H1 (cell line): ENCODE measurements around the gene MTIF3. TPM values are rescaled to one million over a fixed set of nuclear protein-coding genes. Genes with fewer than 3 reads are reported as not detected.

Source experiments
- CTCF ChIA-PET: fragments of 300-600 bp; sonication (Branson Sonifier 250); formaldehyde crosslinking; loops from one replicate; lab custom pipeline; 2021; ENCODE audit not compliant: partially characterized antibody; lab: Charles Lee
- POLR2A ChIA-PET: fragments of 300-600 bp; sonication (Branson Sonifier 250); formaldehyde crosslinking; loops from one replicate; lab custom pipeline; 2021; ENCODE audit warnings: inconsistent platforms; ENCODE audit not compliant: partially characterized antibody; lab: Charles Lee
- DNase-seq, 2 experiments: peaks; one replicate each; pipeline versions ENCODE4 v3.0.0 to v3.0.0-alpha.2; 2010 to 2022; ENCODE audit warnings: low spot score in 2 of 2, low read depth in 1 of 2, mixed read lengths in 1 of 2
- FAIRE-seq: peaks from 2 replicates; lab custom pipeline; 2011; peaks lifted over from hg19 to GRCh38; lab: Jason Lieb, UNC
- H2AFZ ChIP-seq: 2 replicates; pipeline ENCODE4 v1.8.1; 2012; ENCODE audit warnings: low read length, inconsistent platforms
- H2AK5ac ChIP-seq: 2 replicates; pipeline ENCODE4 v1.6.1; 2013; ENCODE audit warnings: low read depth, low read length
- H2BK120ac ChIP-seq: replicated peaks from 2 replicates; pipeline ENCODE3; 2013; ENCODE audit warnings: low read depth, low read length, inconsistent platforms
- H2BK12ac ChIP-seq: 2 replicates; pipeline ENCODE4 v1.6.1; 2013; ENCODE audit warnings: low read depth, low read length
- H2BK15ac ChIP-seq: 2 replicates; pipeline ENCODE4 v1.6.1; 2013; ENCODE audit warnings: low read length
- H2BK20ac ChIP-seq: 2 replicates; pipeline ENCODE4 v1.6.1; 2013; ENCODE audit warnings: low read length
- H2BK5ac ChIP-seq: 2 replicates; pipeline ENCODE4 v1.6.1; 2013; ENCODE audit warnings: low read depth, low read length
- H3K14ac ChIP-seq: 2 replicates; pipeline ENCODE4 v1.6.1; 2013; ENCODE audit warnings: inconsistent platforms; ENCODE audit not compliant: insufficient read length
- H3K18ac ChIP-seq: 2 replicates; pipeline ENCODE4 v1.6.1; 2013; ENCODE audit warnings: low read length; ENCODE audit errors: extremely low read depth
- H3K23ac ChIP-seq: 2 replicates; pipeline ENCODE4 v1.6.1; 2013; ENCODE audit warnings: inconsistent platforms; ENCODE audit not compliant: insufficient read length
- H3K23me2 ChIP-seq: 2 replicates; pipeline ENCODE4 v1.6.1; 2013; ENCODE audit warnings: low read depth, low read length
- H3K27ac ChIP-seq: 2 replicates; pipeline ENCODE4 v1.6.1; 2011; ENCODE audit warnings: low read depth, low read length, inconsistent platforms
- H3K27me3 ChIP-seq, 4 experiments: replicated peaks in 1 of 4; 1 replicate in 1 of 4; 2 replicates in 3 of 4; pipeline versions ENCODE4 v1.6.1 to v1.8.1; 2011 to 2013; ENCODE audit warnings: low read length in 3 of 4, mild to moderate bottlenecking in 3 of 4, inconsistent platforms in 2 of 4, mixed read lengths in 2 of 4, moderate library complexity in 1 of 4; ENCODE audit not compliant: control insufficient read depth in 3 of 4, insufficient read depth in 3 of 4; ENCODE audit errors: extremely low read depth in 1 of 4
- H3K36me3 ChIP-seq, 4 experiments: 2 replicates each; pipeline versions ENCODE4 v1.6.1 to v1.8.1; 2011 to 2013; ENCODE audit warnings: mild to moderate bottlenecking in 4 of 4, low read length in 3 of 4, moderate library complexity in 2 of 4, control low read depth in 1 of 4, inconsistent platforms in 1 of 4; ENCODE audit not compliant: insufficient read depth in 4 of 4, control insufficient read depth in 2 of 4
- H3K4ac ChIP-seq: replicated peaks from 2 replicates; pipeline ENCODE3; 2013; ENCODE audit warnings: low read length, low read depth, mixed read lengths, inconsistent platforms; ENCODE audit not compliant: insufficient read length
- H3K4me1 ChIP-seq, 4 experiments: replicated peaks in 1 of 4; 1 replicate in 1 of 4; 2 replicates in 3 of 4; pipeline versions ENCODE4 v1.6.1 to v1.8.1; 2011 to 2013; ENCODE audit warnings: low read length in 3 of 4, inconsistent platforms in 2 of 4, mixed read lengths in 1 of 4; ENCODE audit not compliant: insufficient read depth in 4 of 4, control insufficient read depth in 3 of 4
- H3K4me2 ChIP-seq, 2 experiments: 2 replicates each; pipeline versions ENCODE4 v1.6.1 to v1.8.1; 2011 to 2013; ENCODE audit warnings: low read depth in 2 of 2, low read length in 2 of 2, control low read depth in 1 of 2, inconsistent platforms in 1 of 2, mild to moderate bottlenecking in 1 of 2; ENCODE audit not compliant: insufficient read depth in 1 of 2
- H3K4me3 ChIP-seq, 4 experiments: fragments of 200-600, 300-600 bp in 1 of 4; sonication (generic), shearing (Covaris generic), sonication (Bioruptor Twin) in 1 of 4; 2 replicates each; pipeline versions ENCODE4 v1.5.1 to v1.8.1; 2011 to 2016; ENCODE audit warnings: low read length in 4 of 4, low read depth in 3 of 4, control low read depth in 2 of 4, inconsistent platforms in 2 of 4, mild to moderate bottlenecking in 2 of 4, mixed read lengths in 1 of 4, moderate library complexity in 1 of 4; ENCODE audit not compliant: insufficient read depth in 2 of 4; ENCODE audit errors: extremely low read depth in 1 of 4
- H3K56ac ChIP-seq: replicated peaks from 2 replicates; pipeline ENCODE3; 2013; ENCODE audit warnings: low read depth, mild to moderate bottlenecking, mixed read lengths, low read length, inconsistent platforms; ENCODE audit not compliant: insufficient read length
- H3K79me1 ChIP-seq: 2 replicates; pipeline ENCODE4 v1.6.1; 2013; ENCODE audit warnings: low read depth, low read length, control low read depth
- H3K79me2 ChIP-seq, 2 experiments: 2 replicates each; pipeline versions ENCODE4 v1.6.1 to v1.8.1; 2012 to 2013; ENCODE audit warnings: low read length in 2 of 2, mild to moderate bottlenecking in 2 of 2, inconsistent platforms in 1 of 2; ENCODE audit not compliant: insufficient read depth in 2 of 2, control insufficient read depth in 1 of 2
- H3K9ac ChIP-seq, 4 experiments: replicated peaks in 1 of 4; 1 replicate in 1 of 4; 2 replicates in 3 of 4; pipeline versions ENCODE4 v1.6.1 to v1.8.1; 2011 to 2013; ENCODE audit warnings: low read depth in 3 of 4, low read length in 3 of 4, control low read depth in 2 of 4, mild to moderate bottlenecking in 2 of 4, moderate library complexity in 2 of 4, inconsistent platforms in 1 of 4; ENCODE audit errors: extremely low read depth in 1 of 4
- H3K9me3 ChIP-seq, 2 experiments: 2 replicates each; pipeline versions ENCODE4 v1.6.1 to v1.8.1; 2012 to 2013; ENCODE audit warnings: mild to moderate bottlenecking in 2 of 2, moderate library complexity in 2 of 2, control low read depth in 1 of 2, inconsistent platforms in 1 of 2, low read depth in 1 of 2, low read length in 1 of 2, mixed read lengths in 1 of 2; ENCODE audit not compliant: insufficient read depth in 2 of 2
- H4K20me1 ChIP-seq, 2 experiments: replicated peaks in 1 of 2; 2 replicates each; pipeline versions ENCODE3 to v1.8.1; 2011 to 2013; ENCODE audit warnings: inconsistent platforms in 2 of 2, low read length in 2 of 2, mild to moderate bottlenecking in 1 of 2; ENCODE audit not compliant: insufficient read depth in 2 of 2, control insufficient read depth in 1 of 2
- H4K5ac ChIP-seq: 2 replicates; pipeline ENCODE4 v1.6.1; 2013; ENCODE audit warnings: low read length, low read depth, mixed read lengths, inconsistent platforms; ENCODE audit not compliant: insufficient read length
- H4K8ac ChIP-seq: 2 replicates; pipeline ENCODE4 v1.8.0; 2013; ENCODE audit warnings: mild to moderate bottlenecking, moderate library complexity, low read length, inconsistent platforms; ENCODE audit not compliant: insufficient read depth; ENCODE audit errors: extremely low read depth
- H4K91ac ChIP-seq: replicated peaks from 2 replicates; pipeline ENCODE3; 2013; ENCODE audit warnings: low read length, mixed read lengths, inconsistent platforms; ENCODE audit not compliant: insufficient read length
- ATF3 ChIP-seq: IDR thresholded peaks from 2 replicates; pipeline ENCODE4 v1.6.1; 2011; ENCODE audit warnings: low read depth, mild to moderate bottlenecking, low read length; ENCODE audit not compliant: insufficient read depth
- EGR1 ChIP-seq: IDR thresholded peaks from 2 replicates; pipeline ENCODE4 v1.6.1; 2011; ENCODE audit warnings: low read depth, low read length, borderline replicate concordance
- GABPA ChIP-seq: IDR thresholded peaks from 2 replicates; pipeline ENCODE4 v1.6.1; 2011; ENCODE audit warnings: mild to moderate bottlenecking, low read length, moderate library complexity, borderline replicate concordance; ENCODE audit not compliant: insufficient read depth
- KDM4A ChIP-seq: IDR thresholded peaks from one replicate; pipeline ENCODE4 v1.7.1; 2012; ENCODE audit warnings: low read depth, mild to moderate bottlenecking, moderate library complexity, low read length, inconsistent platforms; ENCODE audit not compliant: severe bottlenecking
- KDM5A ChIP-seq: fragments of 200-600 bp; IDR thresholded peaks from 2 replicates; pipeline ENCODE4 v1.7.1; 2012; ENCODE audit warnings: mild to moderate bottlenecking, low read length, inconsistent platforms, mixed read lengths
- TCF12 ChIP-seq: IDR thresholded peaks from 2 replicates; pipeline ENCODE4 v1.6.1; 2011; ENCODE audit warnings: low read depth, mild to moderate bottlenecking, low read length
- WGBS, 2 experiments: shearing (Covaris generic) in 1 of 2; methylation state at CpG; one replicate each; pipeline versions ENCODE4 v1.1.6 to v1.1.7; 2013 to 2015; ENCODE audit warnings: low lambda C conversion rate in 2 of 2, mixed read lengths in 2 of 2, inconsistent platforms in 1 of 2, low coverage in 1 of 2, missing lambda C conversion rate in 1 of 2; ENCODE audit not compliant: insufficient replicate concordance in 2 of 2, insufficient coverage in 1 of 2, insufficient read length in 1 of 2; ENCODE audit errors: extremely low coverage in 1 of 2, missing lambda C conversion rate in 1 of 2; 5-methylcytosine and 5-hydroxymethylcytosine counted together
- polyA plus RNA-seq, 7 experiments: library from polyadenylated mRNA; depleted of rRNA in 3 of 7; stranded (reverse) in 5 of 7; unstranded in 2 of 7; fragments of >200 nt in 5 of 7; fragments of 200-250 nt in 2 of 7; gene quantifications; 1 replicate in 5 of 7; 2 replicates in 1 of 7; 4 replicates in 1 of 7; pipeline versions ENCODE4 v1.2.1 to v1.2.3, GENCODE V29; 2011 to 2013; ENCODE audit warnings: missing spikeins in 2 of 7, mixed read lengths in 2 of 7
- total RNA-seq: library from RNA; stranded (reverse); fragmentation: NEBNext Ultra II Directional; extraction: Animal tissue kit (Norgen Biotek cat#: 25700); gene quantifications from 2 replicates; pipeline ENCODE4 v1.2.1, GENCODE V29; 2021

MTIF3 gene
- total and polyA plus RNA-seq, 2 of the 8 experiments (the other 6 are each of a cell fraction or from before 2014, with no cell fraction given) = 29.4 to 36.4 TPM

GRCh38 chr13:27465611-27466010 lies 15.2 kb upstream of the MTIF3 start:
- Histone ChIP-seq H3K79me2 (no peaks in the 10 kb centered on the region), H4K20me1 (no peaks in the 10 kb centered on the region), H3K9ac (no peak overlapping the region), H4K8ac (no peak overlapping the region), H3K4me2 (no peak overlapping the region), H2BK5ac (no peak overlapping the region), H4K91ac (no peak overlapping the region), H3K27ac (no peak overlapping the region), H3K23me2 (no peaks in the 10 kb centered on the region), H2BK20ac (no peak overlapping the region), H2AK5ac (no peak overlapping the region), H3K79me1 (no peaks in the 10 kb centered on the region), H3K56ac (no peak overlapping the region), H4K5ac (no peak overlapping the region), H3K14ac (no peak overlapping the region), H2AFZ (no peak overlapping the region), H2BK15ac (no peak overlapping the region), H3K4ac (no peak overlapping the region), H3K27me3 (no peaks in the 10 kb centered on the region; a peak in 1 of 7 replicates), H3K9me3 (no peaks in the 10 kb centered on the region; a peak in 1 of 4 replicates), H3K23ac (no peak overlapping the region), H2BK12ac (no peak overlapping the region), H3K4me3 (no peak overlapping the region), H2BK120ac (peak overlapping the region; percentile 54), H3K4me1 (no peaks in the 10 kb centered on the region), H3K36me3 (no peaks in the 10 kb centered on the region), H3K18ac (no peak overlapping the region)
- FAIRE-seq (no peak), DNase-seq (no peak)
- ChIA-PET CTCF (interaction anchor here (0.6 to 1.2 kb wide), 4 partner anchors 89 to 501 kb away, joined by 3 to 5 read pairs (median 4); no protein-coding TSS in a partner anchor), POLR2A (no interaction called here)
- 87% methylated on average over 5 of the region's 5 CpGs; no CpG with 5 or more reads in 1 of the 2 experiments for WGBS, 2 experiments
- no peak for TF ChIP-seq KDM5A
- no peak for TF ChIP-seq GABPA
- TF ChIP-seq KDM4A = no peak
- no peak for TF ChIP-seq EGR1
- TF ChIP-seq ATF3 = no peak
- no peak for TF ChIP-seq TCF12
